ENCODE results near the gene PLCH1. TPM values are rescaled to one million over a fixed set of nuclear protein-coding genes. Genes with fewer than 3 reads are reported as not detected.

Gene PLCH1
- total and polyA plus RNA-seq, 2 donors (not counting 1 experiment from before 2014, with no cell fraction given), result under 0.01 to 0.03 TPM

DNA sequence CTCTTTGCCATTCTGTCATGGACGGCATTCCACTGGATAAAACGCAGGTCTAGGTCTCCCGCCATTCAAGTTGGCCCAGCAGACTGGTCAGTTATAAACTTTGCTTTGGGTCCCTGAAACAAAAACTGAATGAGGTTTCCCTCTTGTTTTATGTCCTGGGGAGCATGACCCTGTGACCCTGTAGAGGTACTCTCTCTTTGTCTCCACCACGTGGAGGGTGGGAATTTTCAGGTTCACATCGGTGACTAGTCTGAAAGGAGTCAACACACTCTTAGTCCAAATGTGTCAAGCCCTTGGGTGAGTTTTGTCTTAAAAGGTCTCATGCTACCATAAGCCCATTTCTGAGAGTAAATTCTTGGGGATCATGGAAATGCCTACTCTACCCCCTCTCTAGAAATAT lies 139.9 kb downstream of the PLCH1 start:
- no peak overlapping the region for H3K4me3 ChIP-seq (replicated peaks in 1 of 4; ENCODE audit: control extremely low read depth in 1 of 4, insufficient read depth in 1 of 4, low read depth in 3 of 4, low read length in 4 of 4)
- H3K27ac ChIP-seq (ENCODE audit: insufficient read depth, low read length), result no peak overlapping the region
- no peak overlapping the region for H2AFZ ChIP-seq (ENCODE audit: low read length)
- H3K79me2 ChIP-seq (ENCODE audit: control insufficient read depth, insufficient read depth, low read length), result no peaks in the 10 kb centered on the region
- H3K9ac ChIP-seq (ENCODE audit: insufficient read depth, low read length), result no peak overlapping the region
- H3K4me1 ChIP-seq (ENCODE audit: control insufficient read depth, extremely low read depth, insufficient read depth, low read length), result no peaks in the 10 kb centered on the region
- no peak for DNase-seq (ENCODE audit: low read depth in 2 of 2)
- H3K4me2 ChIP-seq (ENCODE audit: extremely low read depth, insufficient read depth, low read length), result no peak overlapping the region
- no peaks in the 10 kb centered on the region for H4K20me1 ChIP-seq (ENCODE audit: control insufficient read depth, extremely low read depth, insufficient read depth, low read length)
- TF ChIP-seq EZH2 (IDR thresholded peaks at IDR 0.05; ENCODE audit: low read length, missing control alignments), result no peak
- TF ChIP-seq, protein P1, sequence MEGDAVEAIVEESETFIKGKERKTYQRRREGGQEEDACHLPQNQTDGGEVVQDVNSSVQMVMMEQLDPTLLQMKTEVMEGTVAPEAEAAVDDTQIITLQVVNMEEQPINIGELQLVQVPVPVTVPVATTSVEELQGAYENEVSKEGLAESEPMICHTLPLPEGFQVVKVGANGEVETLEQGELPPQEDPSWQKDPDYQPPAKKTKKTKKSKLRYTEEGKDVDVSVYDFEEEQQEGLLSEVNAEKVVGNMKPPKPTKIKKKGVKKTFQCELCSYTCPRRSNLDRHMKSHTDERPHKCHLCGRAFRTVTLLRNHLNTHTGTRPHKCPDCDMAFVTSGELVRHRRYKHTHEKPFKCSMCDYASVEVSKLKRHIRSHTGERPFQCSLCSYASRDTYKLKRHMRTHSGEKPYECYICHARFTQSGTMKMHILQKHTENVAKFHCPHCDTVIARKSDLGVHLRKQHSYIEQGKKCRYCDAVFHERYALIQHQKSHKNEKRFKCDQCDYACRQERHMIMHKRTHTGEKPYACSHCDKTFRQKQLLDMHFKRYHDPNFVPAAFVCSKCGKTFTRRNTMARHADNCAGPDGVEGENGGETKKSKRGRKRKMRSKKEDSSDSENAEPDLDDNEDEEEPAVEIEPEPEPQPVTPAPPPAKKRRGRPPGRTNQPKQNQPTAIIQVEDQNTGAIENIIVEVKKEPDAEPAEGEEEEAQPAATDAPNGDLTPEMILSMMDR (conservative IDR thresholded peaks at IDR 0.05 in 1 of 2, IDR thresholded peaks at IDR 0.05 in 1 of 2; ENCODE audit: low read depth in 1 of 2, low read length in 2 of 2), result no peak
- no peaks in the 10 kb centered on the region for H3K27me3 ChIP-seq (ENCODE audit: control insufficient read depth, insufficient read depth, low read length)
- no peaks in the 10 kb centered on the region for H3K9me3 ChIP-seq (ENCODE audit: control insufficient read depth, insufficient read depth, low read depth, low read length)
- H3K36me3 ChIP-seq (ENCODE audit: control insufficient read depth, insufficient read depth, low read length), result no peaks in the 10 kb centered on the region

DNA sequence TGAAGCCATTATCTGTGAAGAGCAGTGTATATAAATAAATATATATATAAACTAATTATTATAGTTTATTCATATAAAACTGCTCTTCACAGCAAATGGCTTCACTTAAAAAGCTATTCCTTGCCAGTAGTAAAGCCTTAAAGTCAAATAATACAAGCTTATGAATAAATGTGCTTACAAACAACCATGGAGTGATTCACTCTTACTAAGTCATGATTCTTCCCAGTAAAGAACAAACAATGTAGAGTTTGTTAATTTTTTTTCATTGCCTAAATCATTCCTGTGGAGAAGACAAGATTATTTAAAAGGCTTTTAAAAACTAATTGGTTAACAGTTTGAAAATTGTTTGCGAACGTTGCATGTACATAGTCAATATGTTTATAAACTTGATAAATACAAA lies 140.7 kb downstream of the PLCH1 start:
- Histone ChIP-seq H3K9ac (ENCODE audit: insufficient read depth, low read length) (no peak overlapping the region), H3K4me2 (ENCODE audit: extremely low read depth, insufficient read depth, low read length) (no peak overlapping the region)

DNA sequence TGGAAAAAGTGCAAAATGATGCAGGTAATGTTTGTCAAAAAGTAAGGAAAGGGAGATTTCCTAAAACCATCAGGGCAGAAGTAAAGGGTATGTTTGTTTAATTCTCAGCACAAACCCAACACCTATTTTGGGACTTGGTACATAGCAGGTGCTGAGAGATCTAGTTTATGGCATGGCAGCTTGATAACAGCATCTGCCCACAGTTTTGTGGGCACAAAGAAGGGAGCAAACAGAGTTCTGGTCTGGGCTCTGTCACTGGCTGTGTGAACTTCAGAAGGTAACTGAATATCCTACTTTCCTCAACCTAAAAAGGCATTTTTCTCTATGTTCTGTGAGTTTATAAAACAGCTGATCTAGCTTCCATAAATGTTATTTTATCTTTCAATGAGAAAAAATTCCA lies 141.6 kb downstream of the PLCH1 start:
- no peak for DNase-seq (ENCODE audit: low read depth in 2 of 2)
- no peak overlapping the region for H3K27ac ChIP-seq (ENCODE audit: insufficient read depth, low read length)

More for the DNA sequence above, 140.7 kb downstream of the PLCH1 start:
- no peak overlapping the region for H3K4me3 ChIP-seq (replicated peaks in 1 of 4; ENCODE audit: control extremely low read depth in 1 of 4, insufficient read depth in 1 of 4, low read depth in 3 of 4, low read length in 4 of 4)
- no peak overlapping the region for H2AFZ ChIP-seq (ENCODE audit: low read length)
- TF ChIP-seq, protein P1 (conservative IDR thresholded peaks at IDR 0.05 in 1 of 2, IDR thresholded peaks at IDR 0.05 in 1 of 2; ENCODE audit: low read depth in 1 of 2, low read length in 2 of 2), result no peak
- TF ChIP-seq EZH2 (IDR thresholded peaks at IDR 0.05; ENCODE audit: low read length, missing control alignments), result no peak
- H3K9me3 ChIP-seq (ENCODE audit: control insufficient read depth, insufficient read depth, low read depth, low read length), result no peaks in the 10 kb centered on the region
- H4K20me1 ChIP-seq (ENCODE audit: control insufficient read depth, extremely low read depth, insufficient read depth, low read length), result no peaks in the 10 kb centered on the region
- H3K27ac ChIP-seq (ENCODE audit: insufficient read depth, low read length), result no peak overlapping the region
- H3K36me3 ChIP-seq (ENCODE audit: control insufficient read depth, insufficient read depth, low read length), result no peaks in the 10 kb centered on the region
- H3K4me1 ChIP-seq (ENCODE audit: control insufficient read depth, extremely low read depth, insufficient read depth, low read length), result no peaks in the 10 kb centered on the region
- no peak for DNase-seq (ENCODE audit: low read depth in 2 of 2)
- no peaks in the 10 kb centered on the region for H3K79me2 ChIP-seq (ENCODE audit: control insufficient read depth, insufficient read depth, low read length)
- no peaks in the 10 kb centered on the region for H3K27me3 ChIP-seq (ENCODE audit: control insufficient read depth, insufficient read depth, low read length)

More for the DNA sequence above, 141.6 kb downstream of the PLCH1 start:
- Histone ChIP-seq H3K36me3 (ENCODE audit: control insufficient read depth, insufficient read depth, low read length) (no peaks in the 10 kb centered on the region), H3K9ac (ENCODE audit: insufficient read depth, low read length) (no peak overlapping the region), H4K20me1 (ENCODE audit: control insufficient read depth, extremely low read depth, insufficient read depth, low read length) (no peaks in the 10 kb centered on the region), H3K4me1 (ENCODE audit: control insufficient read depth, extremely low read depth, insufficient read depth, low read length) (no peaks in the 10 kb centered on the region), H2AFZ (ENCODE audit: low read length) (no peak overlapping the region), H3K4me3 (replicated peaks in 1 of 4; ENCODE audit: control extremely low read depth in 1 of 4, insufficient read depth in 1 of 4, low read depth in 3 of 4, low read length in 4 of 4) (no peak overlapping the region), H3K4me2 (ENCODE audit: extremely low read depth, insufficient read depth, low read length) (no peak overlapping the region), H3K27me3 (ENCODE audit: control insufficient read depth, insufficient read depth, low read length) (no peaks in the 10 kb centered on the region), H3K9me3 (ENCODE audit: control insufficient read depth, insufficient read depth, low read depth, low read length) (no peaks in the 10 kb centered on the region), H3K79me2 (ENCODE audit: control insufficient read depth, insufficient read depth, low read length) (no peaks in the 10 kb centered on the region)
- TF ChIP-seq, protein P1 (conservative IDR thresholded peaks at IDR 0.05 in 1 of 2, IDR thresholded peaks at IDR 0.05 in 1 of 2; ENCODE audit: low read depth in 1 of 2, low read length in 2 of 2), result no peak
- no peak for TF ChIP-seq EZH2 (IDR thresholded peaks at IDR 0.05; ENCODE audit: low read length, missing control alignments)
